GM19023 (cell line): ENCODE measurements around the gene RHOJ.

Source experiments
- ATAC-seq: cut with Tn5 transposase; IDR thresholded peaks from one replicate; pipeline ENCODE4 v1.9.1; 2021; ENCODE audit warnings: mild to moderate bottlenecking, moderate library complexity; ENCODE audit not compliant: unreplicated experiment

RHOJ gene

GRCh38 chr14:63205044-63205575, 867 bp downstream of the RHOJ start:
- no peak for ATAC-seq

- ATAC-seq = no peak
Observed at GRCh38 chr14:63205866-63206265, 1.6 kb downstream of the RHOJ start.

DNA sequence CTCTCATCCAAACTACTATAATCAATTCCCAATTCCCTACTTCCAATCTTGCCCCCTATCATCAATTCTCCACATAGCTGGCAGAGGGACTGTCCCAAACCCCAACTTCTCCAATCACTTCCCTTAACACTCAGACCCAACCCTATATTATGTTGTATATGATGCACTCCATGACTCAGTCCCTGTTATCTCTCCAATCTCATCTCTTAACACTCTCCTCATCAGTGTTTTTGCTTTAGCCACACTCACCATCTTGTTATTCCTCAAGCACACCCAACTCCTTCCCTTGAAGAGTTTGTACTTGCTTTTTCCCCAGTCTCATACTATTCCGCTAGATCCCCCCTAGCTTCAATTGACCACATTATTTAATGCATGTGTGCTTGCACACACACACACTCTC, 4.9 kb downstream of the RHOJ start:
- ATAC-seq = no peak

GRCh38 chr14:63210812-63211211, 6.6 kb downstream of the RHOJ start:
- ATAC-seq = no peak

DNA sequence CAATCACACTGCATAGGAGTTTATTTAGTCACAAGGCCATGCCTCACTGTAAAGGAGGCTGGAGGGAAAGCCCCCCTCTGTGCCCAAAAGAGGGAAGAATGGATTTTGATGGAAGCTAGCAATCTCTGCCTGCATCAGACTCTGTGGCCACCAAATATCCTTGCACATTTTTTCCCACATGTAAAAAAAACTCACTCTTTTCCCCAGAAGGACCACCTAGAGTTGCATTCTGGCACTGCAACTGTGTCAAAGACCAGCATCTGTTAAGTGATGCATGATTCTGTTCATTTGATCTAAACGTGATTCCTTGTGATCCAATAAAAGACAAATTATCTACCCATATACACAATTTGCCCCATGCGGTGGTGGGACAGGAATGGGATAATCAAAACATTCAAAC, 8.0 kb downstream of the RHOJ start:
- no peak for ATAC-seq

DNA sequence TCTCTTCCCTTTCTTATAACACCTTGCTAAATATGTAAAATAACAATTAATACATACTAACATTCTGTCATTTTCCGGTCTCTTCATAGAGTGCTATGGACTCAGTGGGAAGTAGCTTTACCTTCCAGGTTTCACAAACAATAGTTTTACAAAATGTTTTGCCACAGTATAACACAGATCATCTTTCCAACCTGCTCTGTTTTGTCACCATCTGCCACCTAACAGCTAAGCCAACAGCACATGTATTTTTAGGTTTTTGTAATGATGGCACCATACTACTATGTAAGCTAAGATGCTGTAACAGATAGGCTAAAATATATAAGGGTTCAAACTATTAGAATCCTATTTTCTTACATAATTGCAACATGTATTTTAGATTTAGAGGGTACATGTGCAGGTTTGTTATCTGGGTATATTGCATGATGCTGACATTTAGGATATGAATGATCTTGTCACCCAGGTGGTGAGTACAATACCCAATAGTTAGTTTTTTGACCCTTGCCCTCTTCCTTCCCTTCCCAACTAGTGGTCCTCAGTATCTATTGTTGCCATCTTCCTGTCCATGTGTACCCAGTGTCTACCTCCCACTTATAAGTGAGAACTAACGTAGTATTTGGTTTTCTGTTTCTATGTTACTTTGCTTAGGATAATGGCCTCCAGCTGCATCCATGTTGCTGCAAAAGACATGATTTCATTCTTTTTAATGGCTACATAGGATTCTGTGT, 8.7 kb downstream of the RHOJ start:
- ATAC-seq = no peak

DNA sequence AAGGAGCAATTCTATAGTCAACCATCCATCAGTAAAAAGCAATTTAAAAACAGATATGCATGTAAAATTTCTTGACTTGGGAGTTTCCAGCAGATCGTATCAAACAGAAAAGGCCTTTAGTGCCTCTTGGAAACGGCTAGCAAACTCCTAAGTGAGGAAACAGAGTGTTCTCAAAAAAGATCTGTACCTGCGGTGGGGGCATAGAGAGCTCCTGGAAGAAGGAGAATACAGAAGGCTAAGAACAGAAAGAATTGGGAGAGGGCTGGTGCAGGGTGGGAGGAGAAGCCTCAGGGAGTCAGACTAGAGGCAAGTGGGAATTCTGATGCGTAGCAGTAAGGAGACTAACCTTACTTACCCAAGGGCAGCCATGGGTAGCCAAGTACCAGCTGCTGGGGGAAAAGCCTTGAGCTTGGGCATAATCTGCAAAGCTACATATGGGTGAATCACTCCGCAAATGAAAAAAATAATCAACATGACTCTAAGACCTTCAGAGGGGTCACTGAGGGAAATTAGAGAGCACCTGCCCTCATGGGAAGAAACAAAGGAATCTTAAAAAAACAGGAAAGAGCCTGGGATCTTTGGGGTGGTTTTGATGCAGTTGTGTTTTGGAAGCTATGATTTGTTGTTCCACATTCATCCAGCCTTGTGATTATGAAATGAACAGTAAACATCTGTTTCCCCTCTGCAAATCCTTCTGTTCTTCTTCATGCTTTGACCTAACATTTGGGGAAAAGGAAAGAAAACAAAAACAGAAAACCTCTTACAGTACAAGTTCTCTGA, 10.4 kb downstream of the RHOJ start:
- no peak for ATAC-seq

- ATAC-seq = no peak
Observed at GRCh38 chr14:63220526-63220925, 16.3 kb downstream of the RHOJ start.

- no peak for ATAC-seq
Observed at GRCh38 chr14:63223596-63223995, 19.4 kb downstream of the RHOJ start.

DNA sequence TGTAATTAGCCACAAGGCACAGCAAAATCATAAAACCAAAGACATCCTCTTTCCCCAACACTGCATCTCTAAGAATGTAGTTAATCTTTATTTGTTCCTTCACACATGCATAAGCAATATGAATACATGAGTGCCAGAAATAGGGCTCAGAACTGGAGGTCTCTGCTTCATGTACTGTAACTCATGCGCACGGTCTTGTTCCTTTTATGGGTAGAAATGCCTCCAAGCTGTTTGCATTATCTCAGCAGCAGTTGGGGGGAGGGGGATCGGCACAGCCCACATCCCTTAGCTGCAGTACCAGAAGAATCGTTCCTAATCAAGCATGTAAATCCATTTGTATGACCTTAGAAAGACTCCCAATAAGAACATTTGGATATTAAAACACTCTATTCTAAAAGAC, 20.0 kb downstream of the RHOJ start:
- no peak for ATAC-seq

DNA sequence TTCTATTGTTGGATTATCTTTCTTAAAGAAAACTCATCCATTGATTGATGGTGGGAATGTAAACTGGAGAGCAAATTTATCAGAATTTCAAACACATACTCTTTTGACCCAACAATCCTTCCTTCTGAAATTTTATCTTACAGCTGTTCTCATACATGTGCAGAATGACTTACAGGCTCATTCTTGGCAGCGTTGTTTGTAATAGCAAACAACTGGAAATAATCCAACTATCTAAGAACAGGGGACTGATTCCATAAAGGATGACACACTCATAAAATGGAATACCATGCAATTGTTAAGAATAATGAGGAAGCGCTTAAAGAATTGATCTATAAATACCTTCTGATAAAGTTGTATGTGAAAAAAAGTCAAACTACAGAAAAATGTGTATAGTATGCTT, 24.0 kb downstream of the RHOJ start:
- ATAC-seq = no peak

- no peak for ATAC-seq
Observed at GRCh38 chr14:63229330-63230059, 25.3 kb downstream of the RHOJ start.

DNA sequence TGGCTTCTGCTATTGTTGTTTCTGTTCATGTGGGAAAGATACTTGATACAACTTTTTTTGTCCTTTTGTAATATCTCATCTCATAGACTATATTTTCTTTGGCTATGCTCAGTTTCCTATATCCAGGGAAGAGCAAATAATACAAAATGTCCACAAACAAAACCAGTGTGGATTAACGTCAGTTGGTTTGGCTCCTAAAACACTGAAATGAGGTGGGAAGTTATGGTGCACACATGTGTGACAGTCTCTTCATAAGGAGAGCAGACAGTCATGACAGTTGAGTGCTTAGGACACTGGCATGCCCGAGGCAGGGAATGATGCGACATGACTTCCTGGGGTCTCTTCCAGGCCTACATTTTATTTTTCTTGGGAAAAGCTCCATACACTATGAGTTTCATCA, 27.5 kb downstream of the RHOJ start:
- no peak for ATAC-seq

DNA sequence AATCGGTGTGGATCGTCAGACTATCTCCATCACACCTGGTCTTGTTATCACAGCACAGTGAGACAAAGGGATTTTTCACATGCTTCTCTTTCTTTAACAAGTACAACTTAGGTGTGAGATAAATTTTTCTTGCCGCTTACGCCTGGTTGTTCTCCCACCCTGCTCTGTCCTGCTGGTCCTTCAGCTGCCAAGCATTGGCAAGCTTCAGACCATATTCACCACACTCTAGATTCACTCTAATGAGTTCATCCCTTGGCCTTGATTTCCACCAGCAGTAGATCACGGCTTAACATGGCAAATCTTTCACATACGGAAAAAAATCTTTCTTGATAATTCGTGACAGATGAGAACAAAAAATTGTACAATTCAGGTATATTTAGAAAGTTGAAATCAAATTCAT, 33.5 kb downstream of the RHOJ start:
- no peak for ATAC-seq

DNA sequence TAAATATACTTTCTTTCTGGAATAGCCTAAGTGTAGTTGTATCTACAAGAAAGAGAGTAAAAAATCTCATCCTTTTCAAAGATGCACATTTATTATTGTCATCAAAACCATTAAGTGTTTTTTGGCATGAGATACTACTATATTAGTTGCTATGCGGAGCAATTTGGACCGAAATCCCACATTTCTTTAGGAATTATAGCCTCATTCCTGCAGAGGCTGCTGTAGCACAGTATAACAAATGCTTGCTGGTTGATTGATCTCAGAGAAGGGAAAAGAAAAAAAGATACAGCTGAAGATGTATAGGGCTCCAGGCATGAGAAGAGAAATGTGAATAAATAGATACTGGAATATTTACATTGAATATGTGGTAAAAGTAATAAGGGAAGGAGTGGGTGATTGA, 36.0 kb downstream of the RHOJ start:
- ATAC-seq = no peak

GRCh38 chr14:63241096-63241495, 36.9 kb downstream of the RHOJ start:
- ATAC-seq = no peak

DNA sequence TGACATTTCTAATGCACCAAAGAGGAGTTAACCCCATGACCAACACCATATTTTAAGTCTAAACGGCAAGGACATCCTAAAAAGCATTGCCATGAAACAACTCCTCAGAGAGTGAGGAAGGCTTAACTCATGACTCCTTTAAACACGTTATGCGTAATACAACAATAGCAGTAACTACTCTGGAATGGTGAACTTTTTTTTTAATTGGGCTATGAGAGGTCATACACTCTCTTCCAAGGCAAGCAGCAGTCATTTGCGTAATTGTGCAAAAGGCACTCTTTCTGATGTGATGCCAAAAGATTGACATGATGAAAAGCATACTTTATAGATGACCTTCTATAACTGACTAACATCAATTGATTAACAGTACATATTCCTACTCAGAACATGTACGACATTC, 39.4 kb downstream of the RHOJ start:
- ATAC-seq = no peak

DNA sequence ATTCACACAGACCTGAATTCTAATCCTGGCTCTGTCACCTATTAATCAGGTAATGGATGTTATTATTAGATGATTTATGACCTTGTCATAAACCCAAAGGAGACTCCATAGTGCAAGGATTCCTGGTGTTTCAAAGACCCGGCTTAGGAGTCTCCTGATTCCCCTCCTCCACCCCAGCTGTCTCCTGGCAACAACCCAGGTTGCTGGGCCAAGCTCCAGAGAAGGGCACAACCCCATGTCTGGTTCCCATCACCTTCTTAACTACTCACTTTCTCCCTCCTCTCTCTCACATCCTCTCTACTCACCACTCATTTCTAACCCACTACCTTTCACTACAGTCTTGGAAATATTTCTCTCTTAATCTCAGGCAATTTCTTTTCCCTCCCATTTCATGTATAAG, 41.6 kb downstream of the RHOJ start:
- no peak for ATAC-seq

GRCh38 chr14:63248211-63248610, 44.0 kb downstream of the RHOJ start:
- no peak for ATAC-seq

DNA sequence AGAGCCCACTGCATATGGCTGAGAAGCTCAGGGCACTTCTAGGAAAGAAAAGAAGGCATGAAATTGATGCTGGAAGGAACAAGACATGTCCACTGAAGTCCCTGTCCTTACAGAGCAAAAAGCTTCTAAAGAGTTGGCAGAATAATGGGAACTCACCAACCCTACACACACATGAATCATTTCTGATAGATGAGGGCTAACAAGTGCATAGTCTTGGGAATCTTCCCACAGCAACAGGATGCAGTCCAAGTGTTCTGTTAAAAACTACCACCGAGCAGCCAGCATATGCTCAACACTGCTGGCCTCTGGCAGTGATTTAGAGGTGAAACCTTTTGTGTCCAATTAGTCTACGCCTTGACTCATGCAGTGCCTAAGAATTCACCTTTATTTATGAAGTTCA, 44.8 kb downstream of the RHOJ start:
- no peak for ATAC-seq

DNA sequence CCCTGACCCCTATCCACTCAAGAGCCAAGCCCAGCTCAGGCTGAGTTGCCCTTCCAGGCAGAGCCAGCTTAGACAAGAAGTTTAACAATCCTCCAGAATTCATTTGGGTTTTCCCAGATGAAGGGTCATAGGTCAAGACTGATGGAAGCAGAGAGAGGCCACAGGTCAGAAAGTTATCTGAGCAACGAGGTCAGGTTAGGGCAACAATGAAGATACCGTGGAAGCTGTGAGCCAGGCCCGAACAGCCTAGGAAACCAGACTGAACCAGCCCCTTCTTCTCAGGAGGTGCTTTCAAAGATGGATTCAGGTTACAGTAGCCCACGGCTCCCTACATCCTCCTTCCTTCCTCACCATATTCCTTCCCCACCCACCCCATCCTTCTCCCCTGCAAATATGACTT, 53.1 kb downstream of the RHOJ start:
- no peak for ATAC-seq

DNA sequence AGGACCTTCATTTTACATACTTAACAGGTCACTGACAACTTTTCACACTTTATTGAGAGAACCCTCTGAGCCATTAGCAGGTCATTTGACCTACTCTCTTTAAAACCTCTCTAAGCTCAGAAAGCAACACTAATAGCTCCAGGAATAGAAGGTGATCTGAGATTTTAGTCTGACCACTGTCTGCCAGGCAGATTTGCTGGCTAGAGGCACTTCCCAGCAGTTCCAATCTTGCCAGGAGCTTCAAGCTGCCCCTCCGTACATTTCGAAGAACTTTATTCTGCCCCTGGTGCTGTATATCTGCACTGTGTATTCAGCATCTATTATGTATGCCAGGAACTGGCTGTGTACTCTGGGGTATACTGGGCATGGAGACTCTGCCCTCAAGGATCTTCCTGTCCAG, 58.2 kb downstream of the RHOJ start:
- ATAC-seq = no peak
